Mesothelial cell of epicardium (in vitro differentiated cells): Measurements from ENCODE around the gene MARK4. TPM values are rescaled to one million over a fixed set of nuclear protein-coding genes. Genes with fewer than 3 reads are reported as not detected.

Experiments
- DNase-seq, 2 experiments: peaks; one replicate each; pipeline ENCODE4 v3.0.0; 2021; ENCODE audit warnings: low spot score in 2 of 2; ENCODE audit not compliant: unreplicated experiment in 2 of 2
- H3K27ac Mint-ChIP-seq: 2 replicates; pipeline ENCODE4 v1.8.0; 2021; ENCODE audit warnings: mixed read lengths
- H3K27me3 Mint-ChIP-seq: 2 replicates; pipeline ENCODE4 v1.8.0; 2021; ENCODE audit warnings: low read depth, mixed read lengths
- H3K36me3 Mint-ChIP-seq: 2 replicates; pipeline ENCODE4 v1.8.0; 2021; ENCODE audit warnings: mixed read lengths
- H3K4me1 Mint-ChIP-seq: 2 replicates; pipeline ENCODE4 v1.8.0; 2021; ENCODE audit warnings: mixed read lengths
- H3K4me3 Mint-ChIP-seq: 2 replicates; pipeline ENCODE4 v1.8.0; 2021; ENCODE audit warnings: mild to moderate bottlenecking, moderate library complexity, mixed read lengths
- H3K9me3 Mint-ChIP-seq: 2 replicates; pipeline ENCODE4 v1.8.0; 2021; ENCODE audit warnings: mixed read lengths
- total RNA-seq: library from RNA; stranded (reverse); gene quantifications from 3 replicates; pipeline ENCODE4 v1.2.1, GENCODE V29; 2021
- TF ChIP-seq, protein P1 (sequence below): fragments of 200-600 bp; sonication (generic); IDR thresholded peaks from one replicate; pipeline ENCODE4 v1.5.0; 2021; ENCODE audit warnings: antibody characterized with exemption; ENCODE audit not compliant: unreplicated experiment

Gene MARK4
- total RNA-seq, 1 donor from 2014 or later, result 63.7 TPM

DNA sequence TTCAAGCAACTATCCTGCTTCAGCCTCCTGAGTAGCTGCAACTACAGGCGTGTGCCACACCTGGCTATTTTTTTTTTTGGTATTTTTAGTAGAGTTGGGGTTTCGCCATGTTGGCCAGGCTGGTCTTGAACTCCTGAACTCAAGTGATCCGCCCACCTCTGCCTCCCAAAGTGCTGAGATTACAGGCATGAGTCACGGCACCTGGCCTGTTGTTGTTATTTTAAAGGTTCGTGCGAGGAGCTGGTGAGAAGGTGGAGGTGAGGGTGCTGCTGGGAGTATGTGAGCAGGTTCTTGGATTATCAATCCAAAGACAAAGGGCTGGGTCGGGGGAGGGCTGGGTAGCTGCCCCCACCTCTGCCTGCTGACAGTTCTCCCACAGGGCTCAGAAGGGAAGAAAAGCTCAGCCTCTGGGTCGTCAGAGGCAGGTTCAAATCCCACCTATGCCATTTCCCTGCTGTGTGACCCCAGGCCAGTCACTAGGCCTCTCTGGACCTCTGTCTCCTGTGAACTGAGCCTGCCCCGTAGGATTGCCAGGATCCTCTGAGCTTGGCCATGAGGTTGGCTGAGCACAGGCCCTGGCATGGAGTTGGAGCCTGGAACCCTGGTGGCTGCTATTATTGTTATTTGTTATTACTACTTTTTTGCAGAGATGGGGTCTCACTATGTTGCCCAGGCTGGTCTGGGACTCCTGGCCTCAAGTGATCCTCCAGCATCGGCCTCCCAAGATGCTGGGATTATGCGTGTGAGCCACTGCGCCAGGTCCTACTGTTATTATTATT is 70.1 kb downstream of the MARK4 start:
- no peaks in the 10 kb centered on the region for H3K9me3 Mint-ChIP-seq
- no peak for DNase-seq
- peaks cover 31% of the 10 kb centered on the region for H3K27me3 Mint-ChIP-seq
- TF ChIP-seq, protein P1, sequence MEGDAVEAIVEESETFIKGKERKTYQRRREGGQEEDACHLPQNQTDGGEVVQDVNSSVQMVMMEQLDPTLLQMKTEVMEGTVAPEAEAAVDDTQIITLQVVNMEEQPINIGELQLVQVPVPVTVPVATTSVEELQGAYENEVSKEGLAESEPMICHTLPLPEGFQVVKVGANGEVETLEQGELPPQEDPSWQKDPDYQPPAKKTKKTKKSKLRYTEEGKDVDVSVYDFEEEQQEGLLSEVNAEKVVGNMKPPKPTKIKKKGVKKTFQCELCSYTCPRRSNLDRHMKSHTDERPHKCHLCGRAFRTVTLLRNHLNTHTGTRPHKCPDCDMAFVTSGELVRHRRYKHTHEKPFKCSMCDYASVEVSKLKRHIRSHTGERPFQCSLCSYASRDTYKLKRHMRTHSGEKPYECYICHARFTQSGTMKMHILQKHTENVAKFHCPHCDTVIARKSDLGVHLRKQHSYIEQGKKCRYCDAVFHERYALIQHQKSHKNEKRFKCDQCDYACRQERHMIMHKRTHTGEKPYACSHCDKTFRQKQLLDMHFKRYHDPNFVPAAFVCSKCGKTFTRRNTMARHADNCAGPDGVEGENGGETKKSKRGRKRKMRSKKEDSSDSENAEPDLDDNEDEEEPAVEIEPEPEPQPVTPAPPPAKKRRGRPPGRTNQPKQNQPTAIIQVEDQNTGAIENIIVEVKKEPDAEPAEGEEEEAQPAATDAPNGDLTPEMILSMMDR, result no peak
- no peaks in the 10 kb centered on the region for H3K36me3 Mint-ChIP-seq
- no peak overlapping the region for H3K4me3 Mint-ChIP-seq
- H3K27ac Mint-ChIP-seq, result no peak overlapping the region
- peaks cover 3% of the 10 kb centered on the region for H3K4me1 Mint-ChIP-seq

DNA sequence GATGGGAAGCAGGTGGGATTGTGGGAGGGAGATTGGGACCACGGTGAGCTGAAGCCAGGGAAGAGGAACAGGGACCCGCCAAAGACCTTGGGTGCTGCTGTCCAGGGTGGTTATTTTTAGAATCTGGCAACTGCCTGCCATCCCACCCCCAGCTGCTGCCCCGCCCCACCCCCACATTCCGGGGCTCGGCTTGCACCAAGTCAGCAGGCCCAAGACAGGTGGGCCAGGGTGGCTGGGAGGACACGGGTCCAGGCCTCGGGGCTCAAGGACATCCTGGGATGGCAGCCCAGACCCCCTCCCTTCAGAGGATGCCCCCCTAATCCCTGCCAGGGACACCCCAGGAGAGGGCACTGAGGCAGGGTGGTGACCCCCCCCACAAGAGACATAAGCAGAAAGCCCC is 70.8 kb downstream of the MARK4 start:
- Mint-ChIP-seq H3K36me3 (no peaks in the 10 kb centered on the region), H3K9me3 (no peaks in the 10 kb centered on the region), H3K27ac (no peak overlapping the region), H3K27me3 (peaks cover 24% of the 10 kb centered on the region), H3K4me1 (peaks cover 6% of the 10 kb centered on the region), H3K4me3 (no peak overlapping the region)
- no peak for DNase-seq
- TF ChIP-seq, protein P1, result no peak

DNA sequence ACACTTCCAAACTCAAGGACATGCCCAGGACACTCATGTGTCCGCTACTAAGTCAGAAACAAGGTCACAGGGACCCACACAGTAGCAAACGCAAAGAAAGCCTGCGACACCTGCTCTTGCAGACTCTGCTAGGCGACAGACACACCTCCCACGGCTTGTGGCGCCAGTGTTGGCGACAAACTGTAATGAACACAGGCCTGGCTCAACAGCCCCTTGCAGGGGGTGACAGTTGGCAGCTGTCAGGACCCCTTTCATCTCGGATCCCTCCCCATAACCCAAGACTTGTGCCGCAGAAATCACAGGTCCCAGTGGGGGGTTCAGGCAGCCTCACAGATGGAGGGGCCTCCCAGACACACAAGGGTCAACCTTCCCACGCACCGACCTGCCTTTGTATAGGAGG is 71.2 kb downstream of the MARK4 start:
- TF ChIP-seq, protein P1, result no peak
- Mint-ChIP-seq H3K27ac (no peak overlapping the region), H3K4me3 (no peak overlapping the region), H3K27me3 (peaks cover 22% of the 10 kb centered on the region), H3K36me3 (no peaks in the 10 kb centered on the region), H3K9me3 (no peaks in the 10 kb centered on the region), H3K4me1 (peaks cover 6% of the 10 kb centered on the region)
- DNase-seq, result no peak

DNA sequence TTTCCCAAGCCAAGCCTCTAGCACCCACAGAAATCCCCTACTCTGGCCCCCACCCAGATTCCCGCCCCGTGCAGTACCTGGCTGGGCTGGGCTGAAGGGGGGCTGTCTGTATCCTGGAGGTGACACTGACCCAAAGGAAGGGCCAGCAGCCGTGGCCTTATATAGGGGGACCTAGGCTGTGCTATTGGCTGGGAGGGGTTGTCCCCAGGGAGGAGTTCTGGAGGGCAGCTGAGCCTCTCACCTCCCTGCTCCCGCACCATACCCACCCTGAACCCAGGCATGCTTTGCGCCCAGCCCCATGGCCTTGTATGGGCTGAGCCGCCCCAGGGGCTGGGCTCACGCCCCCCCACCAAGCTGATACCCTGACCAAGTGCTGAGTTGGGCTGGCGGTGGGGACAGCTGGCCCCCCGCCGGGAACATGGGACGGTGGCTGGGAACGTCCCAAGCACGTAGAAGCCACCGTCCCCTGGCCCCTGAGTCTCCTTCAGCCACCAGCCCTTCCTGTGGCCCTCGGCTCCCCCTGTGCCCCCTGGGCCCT is 71.7 kb downstream of the MARK4 start, which contains the start of gene CKM:
TSS of gene CKM (minus strand) at position 132 of the 538 bp plus-strand sequence. CDS start 3,162 bp downstream, outside the sequence.
- Mint-ChIP-seq H3K9me3 (no peaks in the 10 kb centered on the region), H3K27me3 (peaks cover 18% of the 10 kb centered on the region), H3K36me3 (no peaks in the 10 kb centered on the region), H3K27ac (no peak within 1 kb of the TSS), H3K4me3 (peak within 1 kb of the TSS; percentile 51), H3K4me1 (peaks cover 6% of the 10 kb centered on the region)
- DNase-seq, result no peak
- TF ChIP-seq, protein P1, result no peak

DNA sequence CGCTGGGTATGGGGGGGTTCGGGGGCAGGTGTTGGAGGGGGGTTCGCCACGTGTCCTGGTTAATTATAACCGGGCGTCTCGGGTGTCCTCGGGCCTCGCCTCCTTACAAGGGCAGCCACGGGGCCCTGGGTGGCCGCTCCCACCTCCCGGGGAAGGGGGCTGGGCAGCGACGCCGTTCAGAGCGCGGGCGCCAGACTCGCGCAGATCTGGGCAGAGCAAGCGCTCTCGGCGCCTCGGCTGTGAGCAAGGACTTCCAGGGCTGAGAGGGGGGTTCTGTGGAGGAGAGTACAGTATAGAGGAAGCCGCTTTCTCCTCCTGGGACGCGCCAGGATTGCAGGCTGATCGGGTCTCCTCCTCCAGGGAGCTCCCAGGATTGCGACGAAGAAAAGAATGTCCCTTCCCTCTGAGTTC is 72.6 kb downstream of the MARK4 start:
- no peak overlapping the region for H3K27ac Mint-ChIP-seq

More for the DNA sequence above, 72.6 kb downstream of the MARK4 start:
- no peaks in the 10 kb centered on the region for H3K9me3 Mint-ChIP-seq
- H3K4me1 Mint-ChIP-seq, result peaks cover 6% of the 10 kb centered on the region
- TF ChIP-seq, protein P1, result no peak
- peak overlapping the region; percentile 51 for H3K4me3 Mint-ChIP-seq
- no peak for DNase-seq
- H3K36me3 Mint-ChIP-seq, result no peaks in the 10 kb centered on the region
- peaks cover 12% of the 10 kb centered on the region for H3K27me3 Mint-ChIP-seq
